NCI-H1436 treated with DMSO at 0.1 percent for 48 hours (cell line): ENCODE data around the gene SLTM.
"Not testable (repeated sequence)": the region's sequence is repeated elsewhere in the genome, so short reads cannot be mapped to it uniquely, and the experiment has no call there.

Experiments
- DNase-seq: peaks from one replicate; lab custom pipeline; 2025; lab: John Stamatoyannopoulos, UW

Gene SLTM

GRCh38 chr15:58876306-58877106, 57.0 kb downstream of the SLTM start:
- DNase-seq, result no peak

DNA sequence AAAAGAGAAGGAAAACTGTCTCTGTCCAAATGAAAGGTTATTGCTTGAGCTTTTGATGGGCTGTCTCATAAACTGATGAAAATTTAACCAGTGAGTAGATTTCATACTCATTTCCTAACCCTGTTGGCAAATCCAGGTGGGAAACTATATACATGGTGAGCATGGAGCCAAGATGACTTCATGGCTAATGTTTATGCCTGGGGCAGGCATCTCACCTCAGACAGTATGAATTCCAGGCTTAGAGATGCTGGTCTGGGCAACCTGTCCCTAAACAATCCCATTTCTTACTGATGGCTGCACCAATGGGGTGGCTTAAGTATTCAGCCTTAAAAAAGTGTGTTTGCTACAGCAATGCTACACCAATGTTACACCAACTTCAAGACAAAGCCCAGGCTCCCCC, 58.1 kb downstream of the SLTM start:
- no peak for DNase-seq

GRCh38 chr15:58873267-58873666, 60.2 kb downstream of the SLTM start:
- no peak for DNase-seq

DNA sequence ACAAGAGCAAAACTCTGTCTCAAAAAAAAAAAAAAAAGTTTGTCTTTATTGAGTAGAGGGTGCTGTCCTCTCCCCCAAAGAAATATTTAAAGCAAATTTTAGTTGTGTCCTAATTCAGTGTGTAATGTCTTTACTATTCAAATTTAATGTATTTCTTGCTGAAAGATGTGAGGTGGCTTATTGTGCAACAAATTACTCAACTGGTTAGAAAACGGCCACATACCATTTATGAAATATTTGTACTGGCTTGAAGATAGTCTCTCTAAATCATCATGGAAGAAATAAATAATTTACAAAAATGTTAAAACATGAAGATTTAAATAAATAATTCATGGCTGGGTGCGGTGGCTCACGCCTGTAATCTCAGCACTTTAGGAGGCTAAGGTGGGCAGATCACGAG, 63.0 kb downstream of the SLTM start:
- no peak for DNase-seq

GRCh38 chr15:58867926-58868325, 65.6 kb downstream of the SLTM start:
- no peak for DNase-seq

DNA sequence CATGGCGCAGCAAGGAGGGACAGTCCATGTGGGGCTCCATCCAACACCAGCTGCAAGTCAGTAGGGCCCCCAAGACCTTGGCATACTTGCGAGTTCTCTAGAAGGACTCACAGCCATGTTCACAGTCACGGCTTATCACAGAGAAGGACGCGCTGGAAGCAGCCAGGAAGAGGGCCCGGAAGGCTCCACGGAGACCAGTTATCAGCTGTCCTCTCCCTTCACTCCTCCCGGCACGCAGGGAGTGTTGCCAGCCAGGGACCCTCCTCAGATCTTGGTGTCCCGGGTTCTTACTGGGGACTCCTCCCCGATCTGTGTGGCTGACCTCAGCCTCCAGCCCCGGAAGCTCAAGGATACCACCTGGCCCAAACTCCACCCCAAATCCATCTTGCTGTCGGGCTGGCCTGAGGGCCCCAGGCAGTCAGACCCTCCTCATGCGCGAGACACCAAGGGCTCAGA, 68.0 kb downstream of the SLTM start:
- DNase-seq, result no peak

DNA sequence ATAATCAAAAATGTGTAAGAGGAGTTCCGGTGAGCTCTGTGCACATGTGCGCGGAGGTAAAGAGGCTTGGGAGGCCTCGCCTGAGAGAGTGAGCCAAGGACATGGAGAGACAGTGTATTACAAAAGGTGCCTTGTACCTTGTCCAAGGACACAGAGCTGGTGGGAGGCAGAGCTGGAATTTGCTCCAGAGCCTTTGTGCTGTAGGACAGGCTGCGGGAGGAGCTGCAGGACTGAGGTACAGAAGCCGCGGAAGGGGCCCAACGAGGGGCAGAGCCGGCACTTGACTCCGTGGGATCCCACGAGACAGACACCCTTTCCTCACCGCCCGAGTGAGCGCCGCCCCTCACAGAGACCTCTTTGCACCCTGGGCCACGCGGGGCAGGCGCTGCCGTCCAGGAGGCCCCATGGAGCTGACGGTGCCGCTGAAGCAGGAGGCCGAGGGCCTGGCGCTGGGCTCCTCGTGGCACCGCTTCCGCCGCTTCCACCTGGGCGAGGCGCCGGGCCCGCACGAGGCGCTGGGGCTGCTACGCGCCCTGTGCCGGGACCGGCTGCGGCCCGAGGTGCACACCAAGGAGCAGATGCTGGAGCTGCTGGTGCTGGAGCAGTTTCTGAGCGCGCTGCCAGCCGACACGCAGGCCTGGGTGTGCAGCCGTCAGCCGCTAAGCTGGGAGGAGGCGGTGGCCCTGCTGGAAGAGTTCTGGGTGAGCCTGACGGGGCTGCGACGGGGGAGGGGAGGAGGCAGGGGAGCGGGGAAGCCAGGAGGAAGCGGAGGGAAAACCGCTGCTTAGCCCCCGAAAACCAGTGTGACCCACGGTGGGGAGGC, 68.7 kb downstream of the SLTM start:
- no peak for DNase-seq

GRCh38 chr15:58862326-58862725, 71.2 kb downstream of the SLTM start:
- no peak for DNase-seq

GRCh38 chr15:58856621-58857020, 76.9 kb downstream of the SLTM start:
- not testable (repeated sequence) for DNase-seq

- DNase-seq, result no peak
Observed at GRCh38 chr15:58856086-58856485, 77.4 kb downstream of the SLTM start.

GRCh38 chr15:58854593-58854992, 78.9 kb downstream of the SLTM start:
- no peak for DNase-seq

- no peak for DNase-seq
Observed at GRCh38 chr15:58852347-58852746, 81.1 kb downstream of the SLTM start.

DNA sequence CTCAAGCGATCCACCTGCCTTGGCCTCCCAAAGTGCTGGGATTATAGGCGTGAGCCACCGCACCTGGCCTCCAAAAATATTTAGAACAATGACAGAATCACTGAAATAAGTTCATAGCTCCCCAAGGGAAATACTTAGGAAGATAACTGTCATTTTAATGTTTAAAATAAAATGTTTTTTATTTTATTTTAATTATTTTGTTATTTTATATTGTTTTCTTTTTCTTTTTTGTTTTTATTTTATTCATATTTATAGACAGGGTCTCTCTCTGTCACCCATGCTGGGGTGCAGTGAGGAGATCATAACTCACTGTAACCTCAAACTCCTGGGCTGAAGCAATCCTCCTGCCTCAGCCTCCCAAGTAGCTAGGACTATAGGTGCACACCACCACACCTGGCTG, 82.3 kb downstream of the SLTM start:
- not testable (repeated sequence) for DNase-seq

DNA sequence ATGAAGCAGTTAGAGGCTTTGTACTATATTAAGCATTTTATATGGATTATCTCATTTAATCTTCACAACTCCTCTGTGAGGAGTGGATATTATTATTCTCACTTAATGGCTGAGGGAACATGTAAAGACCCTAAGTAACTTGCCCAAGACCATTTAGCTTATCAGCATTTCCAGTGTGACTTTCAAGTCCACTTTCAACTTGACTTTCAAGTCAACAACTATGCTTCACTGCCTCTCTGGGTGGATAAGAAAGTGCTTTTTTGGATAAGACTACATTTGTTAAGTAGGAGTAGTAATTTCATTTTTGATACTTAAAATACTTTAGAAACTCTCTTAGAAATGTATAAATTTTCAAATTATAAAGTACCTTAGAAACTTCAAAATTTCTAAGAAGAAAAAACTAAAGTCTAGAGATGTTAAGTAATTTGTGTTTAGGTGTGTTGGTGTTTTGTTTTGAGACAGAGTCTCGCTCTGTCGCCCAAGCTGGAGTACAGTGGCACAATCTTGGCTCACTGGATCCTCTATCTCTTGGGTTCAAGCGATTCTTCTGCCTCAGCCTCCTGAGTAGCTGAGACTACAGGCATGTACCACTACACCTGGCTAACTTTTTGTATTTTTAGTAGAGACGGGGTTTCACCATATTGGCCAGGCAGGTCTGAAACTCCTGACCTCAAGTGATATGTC, 90.6 kb downstream of the SLTM start:
- no peak for DNase-seq

GRCh38 chr15:58840048-58840447, 93.4 kb downstream of the SLTM start:
- no peak for DNase-seq

GRCh38 chr15:58839485-58839884, 94.0 kb downstream of the SLTM start:
- DNase-seq, result no peak

DNA sequence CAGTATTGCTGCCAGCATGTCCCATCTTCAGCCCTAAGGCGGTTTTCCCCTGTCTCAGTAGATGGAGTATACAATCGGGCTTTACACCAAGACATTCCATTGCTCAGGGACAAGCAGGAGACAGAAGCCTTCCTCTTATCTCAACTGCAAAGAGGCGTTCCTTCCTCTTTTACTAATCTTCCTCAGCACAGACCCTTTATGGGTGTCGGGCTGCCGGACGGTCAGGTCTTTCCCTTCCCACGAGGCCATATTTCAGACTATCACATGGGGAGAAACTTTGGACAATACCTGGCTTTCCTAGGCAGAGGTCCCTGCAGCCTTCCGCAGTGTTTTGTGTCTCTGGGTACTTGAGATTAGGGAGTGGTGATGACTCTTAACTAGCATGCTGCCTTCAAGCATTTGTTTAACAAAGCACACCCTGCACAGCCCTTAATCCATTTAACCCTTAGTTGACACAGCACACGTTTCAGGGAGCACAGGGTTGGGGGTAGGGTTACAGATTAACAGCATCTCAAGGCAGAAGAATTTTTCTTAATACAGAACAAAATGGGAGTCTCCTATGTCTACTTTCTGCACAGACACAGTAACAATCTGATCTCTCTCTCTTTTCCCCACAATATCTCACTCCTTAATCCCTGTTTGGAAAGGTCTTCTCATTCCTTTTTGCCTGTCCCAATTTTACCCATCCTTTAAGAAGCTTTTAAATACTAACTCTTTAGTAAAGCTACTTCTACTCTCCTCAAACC, 99.6 kb downstream of the SLTM start:
- DNase-seq, result not testable (repeated sequence)

DNA sequence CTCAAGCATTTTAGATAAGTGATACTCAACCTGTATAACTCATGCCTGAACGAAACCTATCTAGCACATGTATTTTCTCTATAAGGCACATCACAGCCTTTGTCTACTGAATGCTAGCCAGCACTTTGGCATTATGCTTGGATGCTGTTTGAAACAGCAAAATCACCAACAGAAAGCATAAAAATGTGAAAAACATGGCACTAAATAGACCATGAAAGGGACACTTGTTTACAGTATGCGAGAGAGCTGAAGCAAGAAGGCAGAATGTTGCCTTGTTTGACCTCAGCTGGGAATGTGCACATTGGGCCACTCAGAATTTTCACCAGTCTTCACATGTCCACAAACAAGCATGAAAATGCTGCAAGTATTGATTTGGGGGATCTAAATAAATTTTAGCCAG, 102.9 kb downstream of the SLTM start:
- DNase-seq, result no peak
